Fibroblast of upper back skin (primary cell): ENCODE results near the gene CGB8.
A peak's percentile ranks its signal among the peaks of the same experiment; 100 is the strongest.

Experiments used
- DNase-seq: peaks from one replicate; pipeline ENCODE4 v3.0.0-alpha.2; 2013

CGB8 gene

DNA sequence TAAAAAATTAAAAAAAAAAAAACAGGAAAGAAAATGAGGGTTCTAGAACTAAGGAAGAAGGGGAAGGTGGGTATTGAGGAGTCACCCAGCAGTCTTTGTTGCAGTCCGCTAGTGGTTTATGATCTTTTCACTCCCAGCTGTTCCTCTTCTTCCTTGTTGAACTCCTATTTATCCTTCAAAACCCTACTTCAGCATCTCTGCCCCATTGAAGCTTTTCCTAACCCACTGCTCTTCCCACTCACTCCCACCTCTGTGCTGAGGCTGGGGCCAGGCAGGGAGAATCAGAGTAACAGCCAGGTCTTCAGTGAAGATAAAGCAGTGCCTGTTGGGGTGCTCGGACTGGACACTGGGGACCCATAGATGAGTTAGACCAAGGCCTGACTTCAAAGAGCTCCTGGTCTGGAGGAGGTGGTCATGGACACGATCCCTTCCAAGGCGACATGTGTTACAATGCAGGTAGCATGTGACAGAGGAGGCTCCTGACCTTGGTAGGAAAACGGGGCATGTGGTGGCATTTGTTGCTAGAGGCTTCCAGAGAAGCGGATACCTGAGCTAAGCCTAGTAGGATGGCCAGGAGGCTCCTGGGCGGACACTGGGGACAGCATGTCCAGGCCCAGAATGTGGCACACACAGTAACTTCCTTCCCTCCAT, 43.8 kb downstream of the CGB8 start:
- DNase-seq = no peak

DNA sequence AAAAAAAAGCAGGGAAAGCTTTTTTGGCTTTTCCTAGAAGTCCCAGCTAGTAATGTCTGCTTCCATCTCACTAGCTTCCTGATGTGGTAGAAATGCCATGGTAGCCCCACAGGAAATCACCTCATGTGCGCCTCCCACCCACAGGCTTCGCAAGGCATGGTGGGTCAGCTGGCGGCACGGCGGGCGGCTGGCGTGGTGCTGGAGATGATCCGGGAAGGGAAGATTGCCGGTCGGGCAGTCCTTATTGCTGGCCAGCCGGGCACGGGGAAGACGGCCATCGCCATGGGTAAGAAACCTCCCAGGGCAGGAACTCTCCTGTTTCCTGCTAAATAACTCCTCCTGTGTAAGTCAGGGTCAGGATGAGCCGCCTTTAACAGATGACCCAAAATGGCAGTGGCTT, 44.8 kb downstream of the CGB8 start:
- no peak for DNase-seq

DNA sequence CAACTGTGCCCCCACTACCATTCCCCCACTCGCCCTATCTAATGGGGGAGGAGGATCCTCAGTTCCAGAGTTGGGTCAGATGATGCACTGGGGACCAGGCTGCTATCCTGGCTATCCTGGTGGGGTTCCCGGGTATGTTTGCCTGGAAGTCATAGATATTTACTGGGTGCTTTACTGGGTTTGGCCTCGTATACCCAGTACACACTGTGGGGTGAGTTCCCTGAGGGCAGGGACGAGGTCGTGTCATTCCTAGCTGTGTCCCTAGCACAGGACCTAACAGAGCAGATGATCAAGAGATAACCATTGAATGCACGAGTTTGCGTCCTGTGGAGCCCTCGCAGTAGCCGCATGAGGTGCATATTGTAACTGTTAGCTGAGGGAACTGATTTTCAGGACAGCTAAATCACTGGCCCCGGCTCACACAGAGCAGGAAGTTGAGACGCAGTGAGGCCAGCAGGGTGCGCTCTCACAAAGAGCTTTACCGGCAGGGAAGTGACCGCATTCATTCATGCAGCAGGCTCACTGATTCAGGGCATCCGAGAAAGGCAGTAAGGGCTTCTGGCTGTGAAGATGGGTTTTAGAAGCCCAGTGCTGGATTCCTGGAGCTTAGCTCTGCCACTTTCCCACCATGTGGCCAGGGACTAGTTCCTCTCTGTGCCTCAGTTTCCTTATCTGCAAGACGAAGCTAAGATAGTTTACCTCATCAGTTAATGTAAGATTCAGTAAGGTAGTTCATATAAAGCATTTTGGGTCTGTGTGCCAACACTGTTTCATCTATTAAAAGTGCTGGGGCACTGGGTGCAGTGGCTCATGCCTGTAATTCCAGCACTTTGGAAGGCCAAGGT, 49.2 kb downstream of the CGB8 start:
- peak; percentile 67 for DNase-seq

DNA sequence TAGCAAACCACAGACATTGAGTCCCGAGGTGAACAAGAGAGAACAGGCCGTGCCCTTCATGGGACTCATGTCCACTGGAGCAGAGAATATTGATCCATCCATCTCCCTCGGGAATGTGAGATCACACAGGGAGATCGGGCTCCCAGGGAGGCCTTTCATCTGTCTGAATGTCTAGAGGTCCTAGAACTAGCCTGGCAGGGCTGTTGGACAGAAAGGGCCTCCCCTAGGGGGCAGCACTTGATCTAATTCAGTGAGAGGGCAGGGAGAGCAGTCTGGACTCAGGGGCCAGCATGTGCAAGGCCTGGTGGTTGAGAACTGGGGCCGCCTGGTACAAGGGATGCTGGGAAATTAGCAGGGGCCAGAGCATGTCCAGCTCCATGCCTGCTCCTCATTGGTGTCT, 50.9 kb downstream of the CGB8 start:
- DNase-seq = peak; percentile 48
